Measurements from ENCODE around the gene TRIM31. TPM values are rescaled to one million over a fixed set of nuclear protein-coding genes. Genes with fewer than 3 reads are reported as not detected.

TRIM31 gene
- total RNA-seq, 4 donors from 2014 or later, result not detected

- Histone ChIP-seq H3K27me3 (peaks cover 0 to 4% of the 10 kb centered on the region in 2 donors), H3K9me3 (no peaks in the 10 kb centered on the region), H3K27ac (no peak overlapping the region), H3K36me3 (no peaks in the 10 kb centered on the region), H3K4me3 (no peak overlapping the region), H3K4me1 (no peaks in the 10 kb centered on the region)
- TF ChIP-seq CTCF (IDR thresholded peaks at IDR 0.05) (no peak), POLR2A (IDR thresholded peaks at IDR 0.05) (no peak)
- intact Hi-C loops (cut with DNase I; ENCODE audit: low total_unique reads), result no loop called here
- DNase-seq, result no peak
Observed at GRCh38 chr6:30158475-30159040, 45.7 kb upstream of the TRIM31 start.

- H3K27me3 ChIP-seq, result peaks cover 0 to 4% of the 10 kb centered on the region in 2 donors
- H3K36me3 ChIP-seq, result no peaks in the 10 kb centered on the region
- TF ChIP-seq CTCF (IDR thresholded peaks at IDR 0.05) (no peak), POLR2A (IDR thresholded peaks at IDR 0.05) (no peak)
- intact Hi-C loops (cut with DNase I; ENCODE audit: low total_unique reads), result no loop called here
- H3K9me3 ChIP-seq, result no peaks in the 10 kb centered on the region
- H3K4me1 ChIP-seq, result no peaks in the 10 kb centered on the region
- no peak overlapping the region for H3K4me3 ChIP-seq
- DNase-seq, result no peak
- H3K27ac ChIP-seq, result no peak overlapping the region
Observed at GRCh38 chr6:30157999-30158398, 45.1 kb upstream of the TRIM31 start.

- H3K36me3 ChIP-seq, result no peaks in the 10 kb centered on the region
- intact Hi-C loops (cut with DNase I; ENCODE audit: low total_unique reads), result no loop called here
- TF ChIP-seq POLR2A (IDR thresholded peaks at IDR 0.05) (no peak), CTCF (IDR thresholded peaks at IDR 0.05) (no peak)
- H3K4me1 ChIP-seq, result no peaks in the 10 kb centered on the region
- peaks cover 0 to 4% of the 10 kb centered on the region in 2 donors for H3K27me3 ChIP-seq
- no peak overlapping the region for H3K4me3 ChIP-seq
- H3K9me3 ChIP-seq, result no peaks in the 10 kb centered on the region
- no peak overlapping the region for H3K27ac ChIP-seq
- no peak for DNase-seq
Observed at GRCh38 chr6:30157581-30157980, 44.7 kb upstream of the TRIM31 start.

- no peak for DNase-seq
- Histone ChIP-seq H3K4me3 (no peak overlapping the region), H3K36me3 (no peaks in the 10 kb centered on the region), H3K27ac (no peak overlapping the region), H3K27me3 (peaks cover 0 to 4% of the 10 kb centered on the region in 2 donors), H3K9me3 (no peaks in the 10 kb centered on the region), H3K4me1 (no peaks in the 10 kb centered on the region)
- TF ChIP-seq CTCF (IDR thresholded peaks at IDR 0.05), result no peak
- no peak for TF ChIP-seq POLR2A (IDR thresholded peaks at IDR 0.05)
- intact Hi-C loops (cut with DNase I; ENCODE audit: low total_unique reads), result no loop called here
Observed at GRCh38 chr6:30156774-30157173, 43.9 kb upstream of the TRIM31 start.

- TF ChIP-seq POLR2A (IDR thresholded peaks at IDR 0.05) (no peak), CTCF (IDR thresholded peaks at IDR 0.05) (no peak)
- H3K9me3 ChIP-seq, result no peaks in the 10 kb centered on the region
- DNase-seq, result peak in 1 of 2 donors; percentile 29
- no peak overlapping the region for H3K27ac ChIP-seq
- H3K36me3 ChIP-seq, result no peaks in the 10 kb centered on the region
- H3K4me3 ChIP-seq, result no peak overlapping the region
- intact Hi-C loops (cut with DNase I; ENCODE audit: low total_unique reads), result no loop called here
- H3K4me1 ChIP-seq, result no peaks in the 10 kb centered on the region
- peaks cover 0 to 4% of the 10 kb centered on the region in 2 donors for H3K27me3 ChIP-seq
Observed at GRCh38 chr6:30156262-30156599, 43.3 kb upstream of the TRIM31 start.

Data from uterus (tissue), 4 donors.